Activated T-helper 17 cell treated with anti-CD3 and anti-CD28 coated beads, Interleukin-2, amount 50 U/mL, for 72 hours (primary cell): ENCODE results near the gene NWD2. TPM values are rescaled to one million over a fixed set of nuclear protein-coding genes. Genes with fewer than 3 reads are reported as not detected.

Experiments
- ATAC-seq: fragments of 150-1000 bp; cut with Tn5 transposase; replicated peaks from 2 replicates; pipeline ENCODE4 v1.10.0; 2021; ENCODE audit warnings: mild to moderate bottlenecking, moderate library complexity
- H3K27ac Mint-ChIP-seq: one replicate; pipeline ENCODE4 v1.8.0; 2022; ENCODE audit warnings: mixed read lengths
- H3K27me3 Mint-ChIP-seq: one replicate; pipeline ENCODE4 v1.8.0; 2022; ENCODE audit warnings: mixed read lengths
- H3K36me3 Mint-ChIP-seq: one replicate; pipeline ENCODE4 v1.8.0; 2022; ENCODE audit warnings: low read depth, mild to moderate bottlenecking, mixed read lengths
- H3K4me1 Mint-ChIP-seq: one replicate; pipeline ENCODE4 v1.8.0; 2022; ENCODE audit warnings: mixed read lengths
- H3K4me3 Mint-ChIP-seq: one replicate; pipeline ENCODE4 v1.8.0; 2022; ENCODE audit warnings: mild to moderate bottlenecking, mixed read lengths
- H3K9me3 Mint-ChIP-seq: one replicate; pipeline ENCODE4 v1.8.0; 2022; ENCODE audit warnings: mixed read lengths
- total RNA-seq, 2 donors: library from RNA; stranded (reverse); gene quantifications; one replicate each; pipeline ENCODE4 v1.2.3, GENCODE V29; 2022

NWD2 gene
- total RNA-seq, 2 donors from 2014 or later, result not detected

DNA sequence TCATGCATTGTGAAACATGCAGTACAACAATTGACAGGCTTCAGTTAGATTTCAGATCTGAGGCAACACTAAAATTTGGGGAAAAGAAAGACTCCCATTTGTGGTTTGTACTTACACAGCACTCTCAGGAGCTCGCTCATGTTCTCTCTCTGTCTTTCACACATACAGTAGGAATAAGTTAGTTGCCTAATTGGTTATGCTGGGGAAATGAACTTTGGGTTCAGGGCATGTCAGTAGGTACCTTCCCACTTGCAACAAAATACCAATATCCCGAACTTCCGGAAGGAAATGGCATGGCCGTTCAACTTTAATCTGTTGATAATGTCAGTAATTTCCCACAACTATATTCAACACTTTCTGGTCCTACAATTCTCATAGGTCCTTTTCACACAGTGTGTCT lies 223.3 kb downstream of the NWD2 start:
- no peaks in the 10 kb centered on the region for H3K4me1 Mint-ChIP-seq
- H3K4me3 Mint-ChIP-seq, result no peak overlapping the region
- H3K27ac Mint-ChIP-seq, result no peak overlapping the region
- ATAC-seq, result no peak
- no peaks in the 10 kb centered on the region for H3K9me3 Mint-ChIP-seq
- no peaks in the 10 kb centered on the region for H3K36me3 Mint-ChIP-seq
- H3K27me3 Mint-ChIP-seq, result peaks cover 3% of the 10 kb centered on the region

DNA sequence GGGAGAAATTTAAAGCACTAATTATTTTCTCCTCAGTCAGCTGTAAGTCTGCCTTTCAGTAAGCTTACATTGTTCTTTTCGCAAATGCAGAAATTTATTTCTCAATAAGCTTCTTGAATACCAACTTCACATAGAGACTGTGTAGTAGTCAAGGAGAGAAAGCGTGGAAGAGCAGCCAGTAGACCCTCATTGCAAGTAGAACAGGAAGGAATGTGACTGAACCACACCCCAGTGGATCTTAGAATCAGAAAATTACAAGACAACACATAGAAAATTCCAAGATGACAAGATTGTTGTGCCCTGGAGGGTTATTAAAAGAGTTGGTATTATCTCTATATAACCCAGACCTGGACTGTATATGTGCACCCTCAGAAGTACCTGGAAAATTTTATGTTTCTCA lies 224.7 kb downstream of the NWD2 start:
- no peak for ATAC-seq
- Mint-ChIP-seq H3K27ac (no peak overlapping the region), H3K4me3 (no peak overlapping the region), H3K9me3 (no peaks in the 10 kb centered on the region), H3K36me3 (no peaks in the 10 kb centered on the region), H3K4me1 (no peaks in the 10 kb centered on the region), H3K27me3 (peaks cover 8% of the 10 kb centered on the region)

DNA sequence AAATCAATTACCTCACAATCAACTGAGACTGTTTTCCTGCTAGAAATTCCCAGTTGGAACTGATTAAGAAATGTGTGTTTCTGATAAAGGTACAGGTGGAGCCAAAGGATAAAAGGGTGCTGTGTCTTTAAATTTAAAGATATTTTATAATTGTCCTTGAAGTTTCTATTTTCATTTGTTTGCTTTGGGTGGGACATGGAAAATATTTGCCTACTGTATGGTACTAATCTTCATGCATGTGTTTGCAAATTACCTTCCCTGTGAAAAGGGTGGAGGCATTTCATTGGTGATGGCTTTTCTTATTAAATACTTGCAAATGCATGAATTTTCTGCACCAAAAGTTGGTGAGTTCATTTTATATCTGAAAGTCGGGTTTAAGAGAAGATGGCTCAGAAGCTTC lies 225.7 kb downstream of the NWD2 start:
- H3K36me3 Mint-ChIP-seq, result no peaks in the 10 kb centered on the region
- no peak for ATAC-seq
- H3K9me3 Mint-ChIP-seq, result no peaks in the 10 kb centered on the region

DNA sequence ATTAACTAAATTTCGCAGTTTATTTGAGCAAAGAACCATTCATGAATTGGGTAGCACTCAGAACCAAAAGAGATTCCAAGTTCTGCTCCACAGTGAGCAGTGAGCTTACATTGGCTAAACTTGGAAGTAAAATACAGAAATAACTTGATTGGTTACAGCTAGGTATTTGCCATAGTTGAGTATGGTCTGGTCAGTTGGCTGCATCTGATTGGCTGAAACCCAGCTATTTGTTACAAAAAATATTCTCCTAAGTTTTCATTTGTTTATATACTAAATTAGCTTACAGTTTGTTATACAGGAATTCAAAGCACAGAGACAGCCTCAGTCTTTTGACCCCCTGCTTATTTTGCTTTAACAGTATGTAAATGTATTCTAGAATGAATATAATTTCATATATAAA lies 226.6 kb downstream of the NWD2 start:
- no peaks in the 10 kb centered on the region for H3K9me3 Mint-ChIP-seq
- H3K4me3 Mint-ChIP-seq, result no peak overlapping the region
- ATAC-seq, result no peak
- no peak overlapping the region for H3K27ac Mint-ChIP-seq
- no peaks in the 10 kb centered on the region for H3K36me3 Mint-ChIP-seq
- no peaks in the 10 kb centered on the region for H3K4me1 Mint-ChIP-seq
- H3K27me3 Mint-ChIP-seq, result peaks cover 9% of the 10 kb centered on the region

More for the DNA sequence above, 225.7 kb downstream of the NWD2 start:
- Mint-ChIP-seq H3K4me1 (no peaks in the 10 kb centered on the region), H3K27me3 (peaks cover 8% of the 10 kb centered on the region), H3K4me3 (no peak overlapping the region), H3K27ac (no peak overlapping the region)

DNA sequence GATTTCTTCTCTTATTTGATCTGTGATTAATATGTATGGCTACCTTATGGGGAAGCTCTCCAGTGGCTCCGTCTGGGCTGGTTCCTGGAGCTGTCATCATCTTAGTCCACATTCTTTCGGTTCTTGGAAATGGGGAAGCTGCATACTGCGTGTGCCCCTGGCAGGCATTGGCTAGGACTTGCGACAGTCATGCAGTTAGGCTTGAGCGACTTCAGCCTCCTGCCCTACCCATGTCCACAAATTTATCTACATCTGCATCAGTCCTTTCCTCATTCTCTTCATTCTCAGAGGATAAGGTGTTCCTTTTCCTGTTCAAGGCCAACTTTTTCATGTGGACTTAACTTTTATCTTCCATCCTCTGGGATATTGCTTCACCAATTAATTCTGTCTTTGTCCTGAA lies 227.4 kb downstream of the NWD2 start:
- Mint-ChIP-seq H3K27ac (no peak overlapping the region), H3K36me3 (no peaks in the 10 kb centered on the region), H3K4me3 (no peak overlapping the region), H3K9me3 (peaks cover under 1% of the 10 kb centered on the region), H3K4me1 (no peaks in the 10 kb centered on the region), H3K27me3 (peaks cover 15% of the 10 kb centered on the region)
- no peak for ATAC-seq

DNA sequence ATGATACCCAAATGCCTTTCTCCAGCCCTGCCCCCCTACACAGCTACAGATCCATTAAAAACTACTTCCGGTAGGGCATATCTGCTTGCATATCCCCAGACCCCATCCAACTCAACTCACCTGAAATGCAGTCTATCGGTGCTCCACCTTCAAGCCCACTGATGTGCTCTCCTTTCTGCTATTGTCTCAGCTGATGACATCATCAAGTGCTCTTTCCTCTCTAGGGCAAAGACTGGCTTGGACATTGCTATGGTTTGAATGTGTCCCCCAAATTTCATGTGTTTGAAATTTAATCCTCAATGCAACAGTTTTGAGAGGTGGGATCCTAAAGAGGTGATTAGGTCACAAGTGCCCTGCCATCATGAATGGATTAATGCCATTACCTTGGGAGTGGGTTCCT lies 229.3 kb downstream of the NWD2 start:
- Mint-ChIP-seq H3K27ac (no peak overlapping the region), H3K9me3 (peaks cover 4% of the 10 kb centered on the region), H3K4me3 (no peak overlapping the region), H3K27me3 (peaks cover 26% of the 10 kb centered on the region), H3K4me1 (no peaks in the 10 kb centered on the region), H3K36me3 (no peaks in the 10 kb centered on the region)
- ATAC-seq, result no peak

DNA sequence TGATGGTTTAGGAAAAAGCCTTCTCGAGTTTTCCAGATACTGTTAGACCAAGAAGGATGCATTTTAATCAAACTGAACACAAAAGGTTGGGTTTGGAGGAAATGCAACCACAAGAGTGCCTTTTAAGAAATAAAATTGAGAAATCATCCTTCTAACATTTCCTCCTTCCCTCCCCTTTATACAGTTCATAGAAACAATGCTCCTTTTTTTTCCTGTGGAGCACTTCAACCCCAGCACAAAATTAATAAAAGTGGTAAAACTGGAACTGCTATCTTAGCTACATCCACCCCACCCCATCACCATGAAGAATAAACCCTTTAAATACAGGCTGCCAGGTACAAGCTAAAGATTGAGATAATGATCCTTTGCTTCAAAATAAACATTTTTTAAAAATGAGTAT lies 230.5 kb downstream of the NWD2 start:
- H3K36me3 Mint-ChIP-seq, result no peaks in the 10 kb centered on the region
- peaks cover 4% of the 10 kb centered on the region for H3K9me3 Mint-ChIP-seq
- ATAC-seq, result no peak
- H3K4me3 Mint-ChIP-seq, result no peak overlapping the region
- H3K27ac Mint-ChIP-seq, result no peak overlapping the region
- H3K27me3 Mint-ChIP-seq, result peaks cover 37% of the 10 kb centered on the region
- no peaks in the 10 kb centered on the region for H3K4me1 Mint-ChIP-seq

DNA sequence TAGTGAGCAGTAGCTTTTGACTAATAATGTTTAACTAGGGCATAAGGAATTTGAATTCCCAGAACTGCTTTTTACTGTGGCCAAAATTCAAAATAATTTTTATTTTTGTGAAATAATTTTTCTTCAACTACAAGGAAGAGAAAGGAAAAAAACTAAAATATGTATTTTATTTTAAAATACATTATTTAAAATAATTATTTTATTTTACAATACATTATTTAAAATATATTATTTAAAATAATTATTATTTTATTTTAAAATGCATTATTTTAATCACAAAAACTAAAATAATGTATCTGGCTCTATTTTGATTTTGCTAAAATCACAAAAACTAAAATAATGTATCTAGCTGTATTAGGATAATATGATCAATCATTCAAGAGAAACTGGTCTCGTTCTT lies 231.2 kb downstream of the NWD2 start:
- ATAC-seq, result no peak
- Mint-ChIP-seq H3K4me3 (no peak overlapping the region), H3K36me3 (no peaks in the 10 kb centered on the region), H3K27me3 (peaks cover 43% of the 10 kb centered on the region), H3K27ac (no peak overlapping the region), H3K9me3 (peaks cover 4% of the 10 kb centered on the region), H3K4me1 (no peaks in the 10 kb centered on the region)

DNA sequence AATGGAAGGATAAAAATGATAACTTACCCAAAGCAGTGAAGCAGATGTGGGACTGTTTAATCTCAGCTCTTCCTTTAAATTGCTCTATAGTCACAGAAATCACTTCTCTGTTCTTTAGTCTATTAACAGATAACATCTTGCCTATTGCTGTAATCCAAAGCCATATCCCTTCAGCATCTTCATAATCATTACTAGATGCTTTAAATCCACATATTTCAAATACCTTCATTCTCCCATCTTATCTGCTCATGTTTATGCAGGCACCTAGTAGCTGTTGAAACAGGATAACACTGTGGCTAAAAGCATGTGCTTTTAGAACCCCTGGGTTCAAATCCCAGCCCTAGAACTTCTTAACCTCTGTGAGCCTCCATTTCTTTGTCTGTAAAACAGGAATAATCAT lies 231.7 kb downstream of the NWD2 start:
- no peak overlapping the region for H3K4me3 Mint-ChIP-seq
- no peak for ATAC-seq
- H3K36me3 Mint-ChIP-seq, result no peaks in the 10 kb centered on the region
- peaks cover 43% of the 10 kb centered on the region for H3K27me3 Mint-ChIP-seq
- H3K4me1 Mint-ChIP-seq, result no peaks in the 10 kb centered on the region
- H3K27ac Mint-ChIP-seq, result no peak overlapping the region
- H3K9me3 Mint-ChIP-seq, result peaks cover 4% of the 10 kb centered on the region

DNA sequence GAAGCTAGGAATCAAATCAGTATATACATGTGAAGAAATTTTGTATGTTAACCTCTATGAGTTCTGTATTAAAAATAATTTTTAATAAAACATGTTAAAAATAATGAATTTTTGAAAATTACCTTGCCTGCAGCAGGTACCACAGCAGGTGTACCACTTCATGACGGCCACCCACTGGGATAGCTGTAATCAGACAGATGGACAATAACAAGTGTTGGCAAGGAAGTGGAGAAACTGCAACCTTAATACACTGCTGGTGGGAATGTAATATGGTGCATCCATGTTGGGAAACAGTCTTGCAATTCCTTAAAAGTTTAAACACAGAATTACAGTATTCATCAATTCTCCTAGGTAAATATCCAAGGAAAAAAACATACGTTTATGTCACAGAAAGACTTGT lies 232.1 kb downstream of the NWD2 start:
- Mint-ChIP-seq H3K9me3 (peaks cover 6% of the 10 kb centered on the region), H3K27ac (no peak overlapping the region), H3K27me3 (peaks cover 46% of the 10 kb centered on the region), H3K4me3 (no peak overlapping the region), H3K4me1 (peaks cover 3% of the 10 kb centered on the region), H3K36me3 (no peaks in the 10 kb centered on the region)
- no peak for ATAC-seq

DNA sequence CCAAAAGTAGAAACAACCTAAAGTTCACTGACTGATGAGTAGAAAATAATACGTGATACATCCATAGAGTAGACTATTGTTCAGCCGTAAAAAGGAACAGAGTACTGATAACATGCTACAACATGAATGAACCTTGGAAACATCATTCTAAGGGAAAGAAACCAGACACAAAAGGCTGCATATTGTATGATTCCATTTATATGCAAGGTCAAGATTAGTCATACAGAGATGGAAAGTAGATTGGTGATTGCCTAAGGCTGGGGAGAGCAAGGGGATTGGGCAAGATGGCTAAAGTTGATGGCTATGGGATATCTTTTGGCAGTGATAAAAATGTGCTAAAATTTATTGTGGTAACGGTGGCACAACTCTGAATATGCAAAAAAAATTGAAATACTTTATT lies 232.6 kb downstream of the NWD2 start:
- Mint-ChIP-seq H3K27ac (no peak overlapping the region), H3K4me1 (peaks cover 6% of the 10 kb centered on the region), H3K9me3 (peaks cover 9% of the 10 kb centered on the region), H3K4me3 (no peak overlapping the region), H3K27me3 (peaks cover 46% of the 10 kb centered on the region), H3K36me3 (no peaks in the 10 kb centered on the region)
- ATAC-seq, result no peak

DNA sequence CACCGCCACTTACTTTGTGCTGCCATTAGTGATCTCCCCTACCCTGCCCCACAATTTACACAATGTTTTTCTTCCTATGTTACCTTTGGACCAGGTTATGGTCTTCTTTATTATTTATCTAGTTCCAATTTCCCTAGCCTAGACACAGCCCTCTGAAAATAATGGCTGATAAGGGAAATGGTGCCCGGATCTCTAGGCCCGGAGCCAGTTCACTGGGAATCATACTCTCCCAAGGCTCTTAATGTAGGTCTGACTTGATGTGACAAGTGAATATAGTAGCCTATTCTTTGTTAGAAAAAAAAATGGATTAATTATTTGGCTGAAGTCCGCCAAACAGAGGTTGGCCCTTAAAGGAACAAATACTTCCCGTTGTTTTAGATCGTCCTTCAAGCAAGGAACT lies 233.6 kb downstream of the NWD2 start:
- H3K27ac Mint-ChIP-seq, result no peak overlapping the region
- no peaks in the 10 kb centered on the region for H3K36me3 Mint-ChIP-seq
- H3K4me1 Mint-ChIP-seq, result peaks cover 6% of the 10 kb centered on the region
- peaks cover 46% of the 10 kb centered on the region for H3K27me3 Mint-ChIP-seq
- peaks cover 9% of the 10 kb centered on the region for H3K9me3 Mint-ChIP-seq
- no peak overlapping the region for H3K4me3 Mint-ChIP-seq
- ATAC-seq, result no peak

DNA sequence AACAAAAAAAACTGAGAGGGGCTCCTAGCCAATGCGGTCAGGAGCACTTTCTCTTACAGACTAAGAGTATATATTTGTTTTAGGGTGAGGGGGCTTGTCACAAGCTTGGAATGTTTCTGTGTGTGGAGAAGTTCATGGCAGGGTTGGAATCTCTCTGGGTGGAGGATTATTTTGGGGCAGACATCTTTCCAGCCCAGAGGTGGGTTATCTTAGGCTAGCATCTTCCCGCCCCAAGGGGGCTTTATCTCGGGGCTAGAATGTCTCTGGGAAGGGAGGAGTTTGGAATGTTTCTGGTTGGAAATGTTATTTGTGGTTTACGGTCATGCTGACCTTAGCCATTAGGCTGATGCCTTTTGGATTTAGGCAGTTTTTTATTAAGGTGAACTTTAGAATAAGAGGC lies 236.0 kb downstream of the NWD2 start:
- H3K27ac Mint-ChIP-seq, result no peak overlapping the region
- no peak for ATAC-seq
- H3K27me3 Mint-ChIP-seq, result peaks cover 41% of the 10 kb centered on the region
- H3K36me3 Mint-ChIP-seq, result no peaks in the 10 kb centered on the region
- no peak overlapping the region for H3K4me3 Mint-ChIP-seq
- H3K9me3 Mint-ChIP-seq, result peaks cover 9% of the 10 kb centered on the region
- peaks cover 6% of the 10 kb centered on the region for H3K4me1 Mint-ChIP-seq

DNA sequence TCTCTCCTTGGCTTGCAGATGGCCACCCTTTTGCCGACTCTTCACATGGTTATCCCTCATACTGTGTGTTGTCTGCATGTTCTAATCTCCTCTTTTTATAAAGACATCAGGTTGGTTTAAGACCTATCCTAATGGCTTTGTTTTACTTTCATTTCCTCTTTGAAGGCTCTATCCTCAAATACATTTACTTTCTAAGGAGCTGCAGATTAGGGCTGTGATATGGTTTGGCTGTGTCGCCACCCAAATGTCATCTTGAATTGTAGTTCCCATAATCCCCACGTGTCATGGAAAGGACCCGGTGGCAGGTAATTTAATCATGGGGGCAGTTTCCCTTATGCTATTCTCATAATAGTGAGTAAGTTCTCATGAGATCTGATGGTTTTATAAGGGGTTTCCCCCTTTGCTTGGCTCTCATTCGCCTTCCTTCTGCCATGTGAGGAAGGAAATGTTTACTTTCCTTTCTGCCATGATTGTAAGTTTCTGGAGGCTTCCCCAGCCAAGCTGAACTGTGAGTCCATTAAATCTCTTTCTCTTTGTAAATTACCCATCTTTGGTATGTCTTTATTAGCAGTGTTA lies 237.1 kb downstream of the NWD2 start:
- Mint-ChIP-seq H3K4me1 (peaks cover 6% of the 10 kb centered on the region), H3K4me3 (no peak overlapping the region), H3K36me3 (no peaks in the 10 kb centered on the region), H3K27ac (no peak overlapping the region), H3K9me3 (peaks cover 9% of the 10 kb centered on the region), H3K27me3 (peaks cover 37% of the 10 kb centered on the region)
- no peak for ATAC-seq

DNA sequence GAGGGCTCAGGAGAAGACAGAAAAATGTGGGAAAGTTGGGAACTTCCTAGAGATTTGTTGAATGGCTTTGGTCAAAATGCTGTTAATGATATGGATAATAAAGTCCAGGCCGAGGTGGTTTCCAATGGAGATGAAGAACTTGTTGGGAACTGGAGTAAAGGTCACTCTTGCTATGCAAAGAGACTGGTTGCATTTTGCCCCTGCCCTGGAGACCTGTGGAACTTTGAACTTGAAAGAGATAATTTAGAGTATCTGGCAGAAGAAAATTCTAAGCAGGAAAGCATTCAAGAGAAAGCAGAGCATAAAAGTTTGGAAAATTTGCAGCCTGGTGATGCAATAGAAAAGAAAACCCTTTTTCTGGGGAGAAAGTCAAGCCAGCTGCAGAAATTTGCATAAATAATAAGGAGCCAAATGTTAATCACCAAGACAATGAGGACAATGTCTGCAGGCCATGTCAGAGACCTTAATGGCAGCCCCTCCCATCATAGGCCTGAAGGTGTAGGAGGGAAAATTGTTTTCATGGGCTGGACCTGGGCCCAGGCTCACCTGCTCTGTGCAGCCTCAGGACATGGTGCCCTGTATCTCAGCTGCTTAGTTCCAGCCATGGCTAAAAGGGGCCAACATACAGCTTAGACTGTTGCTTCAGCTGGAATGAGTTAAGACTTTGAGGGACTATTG lies 237.8 kb downstream of the NWD2 start:
- H3K27ac Mint-ChIP-seq, result no peak overlapping the region
- H3K4me1 Mint-ChIP-seq, result peaks cover 6% of the 10 kb centered on the region
- no peak overlapping the region for H3K4me3 Mint-ChIP-seq
- peaks cover 5% of the 10 kb centered on the region for H3K9me3 Mint-ChIP-seq
- ATAC-seq, result no peak
- H3K27me3 Mint-ChIP-seq, result peaks cover 36% of the 10 kb centered on the region
- no peaks in the 10 kb centered on the region for H3K36me3 Mint-ChIP-seq
